Occipital lobe (tissue), 2 donors: ENCODE data around the gene ELP5. TPM values are rescaled to one million over a fixed set of nuclear protein-coding genes. Genes with fewer than 3 reads are reported as not detected.

Experiments
- DNase-seq: peaks from one replicate; lab custom pipeline; 2025; lab: John Stamatoyannopoulos, UW
- total RNA-seq: library from RNA; depleted of rRNA; stranded (reverse); fragments of >200 nt; gene quantifications from one replicate; pipeline ENCODE4 v1.2.3, GENCODE V29; 2014

ELP5 gene
- total RNA-seq, 1 donor from 2014 or later: 25.4 TPM

- no peak for DNase-seq
Measured at GRCh38 chr17:7218758-7219157, 33.3 kb upstream of the ELP5 start.

GRCh38 chr17:7219229-7219811 lies 32.7 kb upstream of the ELP5 start:
- DNase-seq: no peak

GRCh38 chr17:7219812-7220592 lies 32.0 kb upstream of the ELP5 start, which contains the start of the genes ACADVL and DLG4:
Gene ACADVL (plus strand): TSS chr17:7219938. CDS start chr17:7219985, 47 bp downstream.
Gene DLG4 (minus strand): TSS chr17:7219836.
- peak; percentile 81 for DNase-seq

GRCh38 chr17:7220593-7221277 lies 31.3 kb upstream of the ELP5 start:
- no peak for DNase-seq

DNA sequence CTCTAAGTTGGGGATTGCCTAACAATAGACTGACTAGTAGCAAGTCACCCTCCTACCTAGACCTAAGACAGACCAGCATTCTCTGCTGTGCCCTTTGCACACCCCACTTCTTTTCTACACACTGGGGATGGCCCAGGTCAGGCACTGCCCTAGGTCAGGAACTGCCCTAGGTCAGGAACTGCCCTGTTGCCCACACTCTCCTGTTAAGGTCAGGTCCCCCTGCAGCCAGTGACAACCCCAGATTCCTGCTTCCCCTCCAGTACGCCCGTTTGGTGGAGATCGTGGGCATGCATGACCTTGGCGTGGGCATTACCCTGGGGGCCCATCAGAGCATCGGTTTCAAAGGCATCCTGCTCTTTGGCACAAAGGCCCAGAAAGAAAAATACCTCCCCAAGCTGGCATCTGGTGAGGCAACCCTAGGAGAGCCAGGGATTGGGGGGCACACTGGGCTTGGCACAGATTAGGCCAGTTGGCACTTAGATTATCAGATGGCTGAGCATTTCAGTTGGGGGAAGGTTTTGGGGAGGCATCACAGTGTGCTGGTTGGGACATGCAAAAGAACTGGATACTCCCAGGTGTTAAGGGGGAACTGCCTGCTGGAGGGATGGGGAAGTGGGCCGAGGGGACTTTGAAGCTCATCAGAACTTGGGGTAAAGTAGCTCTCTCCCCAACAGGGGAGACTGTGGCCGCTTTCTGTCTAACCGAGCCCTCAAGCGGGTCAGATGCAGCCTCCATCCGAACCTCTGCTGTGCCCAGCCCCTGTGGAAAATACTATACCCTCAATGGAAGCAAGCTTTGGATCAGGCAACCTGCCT lies 30.5 kb upstream of the ELP5 start:
- no peak for DNase-seq

DNA sequence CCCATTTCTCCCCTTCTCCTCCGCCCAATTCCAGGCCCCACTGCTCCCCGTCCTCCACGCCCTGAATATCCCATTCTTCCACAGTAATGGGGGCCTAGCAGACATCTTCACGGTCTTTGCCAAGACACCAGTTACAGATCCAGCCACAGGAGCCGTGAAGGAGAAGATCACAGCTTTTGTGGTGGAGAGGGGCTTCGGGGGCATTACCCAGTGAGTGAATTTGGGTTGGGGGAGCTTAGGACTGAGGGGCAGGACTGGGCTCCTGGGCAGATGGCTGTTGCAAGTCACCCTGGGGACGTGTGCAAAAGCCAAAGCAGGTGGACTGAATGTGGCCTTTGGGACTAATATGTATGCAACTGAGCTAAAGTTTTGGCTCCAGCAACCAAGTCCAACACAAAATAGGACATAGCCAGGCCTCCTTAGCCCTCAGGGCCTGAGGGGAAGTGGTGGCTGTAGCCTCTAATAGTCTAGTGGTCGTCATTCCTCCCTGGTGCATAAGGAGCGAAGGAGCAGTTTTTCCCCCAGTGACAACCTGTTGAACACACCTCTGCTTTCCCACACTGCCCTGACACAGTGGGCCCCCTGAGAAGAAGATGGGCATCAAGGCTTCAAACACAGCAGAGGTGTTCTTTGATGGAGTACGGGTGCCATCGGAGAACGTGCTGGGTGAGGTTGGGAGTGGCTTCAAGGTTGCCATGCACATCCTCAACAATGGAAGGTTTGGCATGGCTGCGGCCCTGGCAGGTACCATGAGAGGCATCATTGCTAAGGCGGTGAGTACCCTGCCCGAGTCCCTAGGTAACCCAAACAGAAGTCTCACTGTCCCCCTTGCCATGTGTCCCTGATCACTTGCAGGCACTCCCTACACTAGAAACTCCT lies 29.7 kb upstream of the ELP5 start:
- no peak for DNase-seq

GRCh38 chr17:7222972-7223292 lies 29.1 kb upstream of the ELP5 start:
- no peak for DNase-seq

GRCh38 chr17:7223375-7223774 lies 28.6 kb upstream of the ELP5 start:
- DNase-seq: no peak

GRCh38 chr17:7224110-7224509 lies 27.9 kb upstream of the ELP5 start:
- DNase-seq: no peak

DNA sequence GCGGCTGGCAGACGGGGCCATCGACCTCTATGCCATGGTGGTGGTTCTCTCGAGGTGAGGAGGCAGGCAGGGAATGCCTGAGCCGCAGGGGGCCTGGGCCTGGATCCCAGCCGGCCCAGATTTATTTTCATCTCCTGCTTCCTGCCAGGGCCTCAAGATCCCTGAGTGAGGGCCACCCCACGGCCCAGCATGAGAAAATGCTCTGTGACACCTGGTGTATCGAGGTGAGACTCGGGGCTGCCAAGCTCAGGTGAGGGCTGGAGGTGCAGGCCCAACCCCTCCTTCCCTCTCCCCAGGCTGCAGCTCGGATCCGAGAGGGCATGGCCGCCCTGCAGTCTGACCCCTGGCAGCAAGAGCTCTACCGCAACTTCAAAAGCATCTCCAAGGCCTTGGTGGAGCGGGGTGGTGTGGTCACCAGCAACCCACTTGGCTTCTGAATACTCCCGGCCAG lies 27.3 kb upstream of the ELP5 start:
- DNase-seq: no peak

DNA sequence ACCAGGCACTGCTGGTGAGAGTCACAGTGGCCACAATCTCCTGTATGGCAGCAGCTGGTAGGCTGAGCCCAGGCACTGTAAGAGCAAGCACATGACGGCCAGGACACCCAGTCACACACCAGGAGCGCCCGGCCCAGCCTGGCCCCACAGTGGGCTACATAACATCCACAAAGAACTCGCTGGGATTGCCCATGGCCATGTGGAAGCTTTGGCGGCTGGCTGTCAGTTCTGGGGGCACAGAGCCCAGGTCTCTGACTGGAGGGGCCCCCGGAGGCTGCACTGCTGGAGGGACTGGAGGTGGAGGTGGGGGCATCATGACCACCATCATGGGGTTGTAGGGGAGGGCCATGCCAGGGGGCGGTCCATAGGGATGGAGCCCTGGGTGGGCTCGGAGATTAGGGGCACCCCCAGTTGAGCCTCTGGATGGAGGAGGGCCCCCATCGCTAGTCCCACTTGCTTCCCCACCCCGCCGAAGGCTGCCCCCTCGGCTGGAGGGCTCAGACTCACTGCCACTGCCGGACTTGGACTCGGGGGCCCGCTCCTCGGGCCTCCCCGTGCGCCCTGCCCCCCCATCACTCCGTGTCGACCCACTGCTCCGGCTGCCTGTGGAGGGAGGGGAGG lies 26.2 kb upstream of the ELP5 start:
- no peak for DNase-seq

DNA sequence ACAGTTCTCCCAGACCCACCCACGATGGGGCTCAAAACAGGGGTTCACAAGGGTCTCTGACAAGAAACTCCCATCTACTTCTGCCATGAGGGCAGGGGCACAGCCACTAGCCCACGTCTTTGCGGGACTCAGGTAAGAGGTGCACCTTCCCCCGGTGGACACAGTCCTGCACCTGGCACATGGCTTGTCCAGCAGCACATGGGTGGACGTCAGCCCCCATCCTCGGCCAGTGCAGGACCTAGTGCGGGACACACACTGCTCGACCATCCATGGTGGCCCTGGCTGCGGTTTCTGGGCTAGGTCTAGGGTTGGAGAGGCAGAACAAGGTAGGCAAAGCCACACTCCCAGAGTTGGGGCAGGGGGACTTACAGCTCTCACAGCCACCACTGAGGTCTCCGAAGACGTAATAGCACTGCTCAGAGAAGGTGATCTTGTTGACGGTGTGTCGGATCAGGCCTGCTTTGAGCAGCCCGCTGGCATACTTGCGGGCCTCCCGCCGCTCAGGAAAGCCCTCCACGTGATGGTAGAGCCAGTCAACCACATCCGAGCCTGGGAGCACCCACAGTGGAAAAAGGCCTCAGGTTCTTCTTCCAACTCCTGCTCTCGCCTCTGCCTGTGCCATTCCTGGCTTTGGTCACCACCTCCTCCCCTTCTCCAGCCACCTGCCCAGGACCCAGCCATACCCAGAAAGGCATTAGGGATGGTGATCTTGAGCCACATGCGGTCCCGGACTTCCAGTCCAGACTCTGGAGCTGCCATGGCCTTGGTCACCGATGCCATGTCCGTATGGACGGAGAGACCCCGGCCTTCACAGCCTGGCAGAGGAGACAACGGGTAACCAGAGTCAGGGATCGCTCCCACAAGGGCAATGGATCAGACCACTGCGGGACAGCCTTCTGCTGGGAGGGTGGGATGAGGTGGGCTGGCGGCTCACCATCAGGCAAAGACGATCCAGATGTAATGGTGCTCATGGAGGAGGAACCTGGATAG lies 25.0 kb upstream of the ELP5 start:
- no peak for DNase-seq

GRCh38 chr17:7228920-7229319 lies 23.1 kb upstream of the ELP5 start:
- no peak for DNase-seq

DNA sequence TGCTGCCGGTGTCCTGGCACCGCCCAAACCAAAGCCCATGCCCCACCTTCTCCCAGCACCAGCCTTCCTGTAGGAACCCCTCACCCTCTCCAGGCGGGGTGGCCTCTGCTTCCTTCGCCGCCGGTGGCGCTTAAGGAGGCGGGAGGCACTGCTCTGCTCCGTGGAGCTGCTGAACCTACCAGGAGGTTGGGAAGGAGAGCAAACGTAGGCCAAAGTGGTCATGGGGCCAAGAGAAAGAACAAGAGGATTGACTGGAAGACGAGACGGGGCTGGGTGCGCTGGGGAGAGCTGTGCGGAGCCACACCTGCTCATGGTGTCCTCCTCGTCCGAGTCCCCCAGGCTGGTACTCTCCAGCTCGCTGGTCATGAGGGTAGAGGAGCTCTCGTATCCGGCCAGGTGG lies 22.5 kb upstream of the ELP5 start:
- no peak for DNase-seq

DNA sequence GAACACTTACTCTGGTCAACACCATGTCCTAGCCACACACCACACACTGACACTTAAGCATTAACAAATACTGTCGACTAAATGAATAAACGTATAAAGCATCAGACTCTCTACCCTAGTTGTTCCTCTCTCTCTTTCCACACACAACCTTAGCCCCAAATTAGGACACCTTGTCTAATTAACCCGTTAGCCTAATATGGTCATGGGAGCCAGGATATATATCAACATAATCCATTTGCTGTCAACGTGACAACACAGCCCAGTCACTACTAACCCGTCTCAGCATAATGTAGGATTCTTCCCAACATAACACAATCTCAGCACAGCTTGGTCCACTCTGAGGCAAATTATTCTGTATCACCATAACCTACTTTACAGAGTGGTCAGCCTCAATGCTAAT lies 19.9 kb upstream of the ELP5 start:
- no peak for DNase-seq

DNA sequence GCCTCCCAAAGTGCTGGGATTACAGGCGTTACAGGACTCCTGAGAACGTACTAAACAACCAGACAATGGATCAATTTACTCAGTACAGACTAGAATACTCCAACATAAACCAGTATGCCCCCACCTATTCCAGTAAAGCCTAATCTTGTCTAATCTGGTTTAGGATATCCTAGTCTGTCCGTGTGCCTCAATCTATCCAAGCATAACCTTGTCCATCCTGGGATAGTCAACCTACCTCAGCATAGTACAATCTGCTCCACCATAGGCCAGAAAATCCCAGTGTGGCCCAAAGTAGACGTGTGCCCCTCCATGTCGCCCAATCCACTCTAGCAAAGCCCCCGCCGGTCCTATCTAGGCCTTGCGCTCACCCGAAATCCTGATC lies 18.3 kb upstream of the ELP5 start:
- no peak for DNase-seq

DNA sequence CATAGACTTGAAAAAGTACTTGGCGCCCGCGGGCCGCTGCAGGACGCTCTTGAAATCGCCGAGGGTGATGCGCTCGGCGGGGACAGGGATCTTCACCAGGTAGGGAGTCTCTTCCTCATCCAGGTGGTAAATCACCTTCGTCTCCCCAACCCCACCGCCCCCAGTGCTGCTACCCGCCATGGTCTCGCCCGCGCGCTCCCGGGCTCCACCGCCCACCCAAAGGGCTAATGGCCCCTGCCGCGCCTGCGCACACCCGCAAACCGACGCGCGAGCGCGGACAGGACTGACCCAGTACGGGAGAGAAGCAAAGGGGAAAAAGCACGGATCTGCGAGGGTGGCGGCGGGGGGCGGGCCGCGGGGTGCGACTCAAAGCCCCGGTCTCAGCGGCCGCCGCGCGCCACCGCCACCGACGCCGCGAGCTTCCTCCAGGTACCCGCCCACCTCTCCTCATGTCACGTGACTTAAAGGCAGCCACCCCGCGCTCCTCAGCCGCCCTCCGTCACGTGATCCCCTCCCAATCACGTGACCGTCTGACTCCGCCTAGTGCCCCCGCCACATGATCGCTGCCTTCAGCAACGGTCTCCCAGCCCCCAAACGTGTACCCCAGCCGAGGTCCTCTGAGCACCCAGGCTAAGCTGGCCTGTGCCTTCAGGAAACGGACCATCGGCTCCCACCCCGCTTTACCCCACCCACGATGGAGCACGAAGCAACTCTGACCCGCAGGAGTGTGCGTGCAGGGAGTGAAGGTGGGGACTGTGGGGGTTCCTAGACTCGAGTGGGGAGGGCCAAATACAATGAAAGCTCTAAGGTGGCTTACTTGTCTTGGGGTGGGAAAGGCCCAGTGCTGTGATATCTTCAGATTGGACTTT lies 17.7 kb upstream of the ELP5 start, which contains the start of gene DVL2:
DVL2 (minus strand) TSS at position 435 of the 869 bp plus-strand sequence; CDS start at position 180, 255 bp downstream.
- DNase-seq: peak; percentile 92
